Measurements from ENCODE around the gene CDH11. TPM values are rescaled to one million over a fixed set of nuclear protein-coding genes. Genes with fewer than 3 reads are reported as not detected.

CDH11 gene
- total and polyA plus RNA-seq, 2 of the 4 experiments (the other 2 are of a cell fraction) = 266 to 601 TPM

GRCh38 chr16:65075877-65076276 is 46.0 kb downstream of the CDH11 start:
- peaks cover 56% of the 10 kb centered on the region for H4K20me1 ChIP-seq (ENCODE audit: insufficient read depth, low read length)
- H2BK5ac ChIP-seq (ENCODE audit: low read depth, low read length, poor library complexity, severe bottlenecking) = no peak overlapping the region
- DNase-seq (no peak), ATAC-seq (ENCODE audit: low read depth) (no peak)
- no peak overlapping the region for H4K5ac ChIP-seq (ENCODE audit: low read depth, low read length)
- H3K18ac ChIP-seq (ENCODE audit: low read depth, low read length) = no peak overlapping the region
- H3K23ac ChIP-seq (ENCODE audit: low read depth, low read length) = no peak overlapping the region
- H2AFZ ChIP-seq (replicated peaks; ENCODE audit: low read length, poor library complexity) = no peak overlapping the region
- H3K4ac ChIP-seq (ENCODE audit: low read depth, low read length) = no peak overlapping the region
- no peaks in the 10 kb centered on the region for H3K27me3 ChIP-seq (ENCODE audit: control insufficient read depth, insufficient read depth, low read length)
- no peak overlapping the region for H2AK9ac ChIP-seq (replicated peaks; ENCODE audit: low read depth, low read length, poor library complexity)
- H3K79me1 ChIP-seq (ENCODE audit: low read depth in 1 of 2, low read length in 2 of 2) = peaks cover 35 to 81% of the 10 kb centered on the region in 2 experiments
- in situ Hi-C loops (cut with MboI; ENCODE audit: low sequenced_read_pairs) (no loop called here), dilution Hi-C loops (cut with HindIII; ENCODE audit: low sequenced_read_pairs, unreplicated experiment) (no loop called here), intact Hi-C loops (cut with micrococcal nuclease) (no loop called here)
- POLR2A ChIA-PET (ENCODE audit: unreplicated experiment) = no interaction called here
- no peak overlapping the region for H3K14ac ChIP-seq (replicated peaks; ENCODE audit: low read depth, low read length)
- TF ChIP-seq CEBPB (IDR thresholded peaks at IDR 0.05; ENCODE audit: low read depth, low read length) (no peak), MXI1 (IDR thresholded peaks at IDR 0.05; ENCODE audit: borderline replicate concordance, low read depth, low read length) (no peak), RAD21 (IDR thresholded peaks at IDR 0.05; ENCODE audit: low read length) (no peak), BHLHE40 (IDR thresholded peaks at IDR 0.05; ENCODE audit: low read depth, low read length) (no peak), FOS (IDR thresholded peaks at IDR 0.05; ENCODE audit: low read depth, low read length) (no peak), CHD1 (IDR thresholded peaks at IDR 0.05; ENCODE audit: low read depth, low read length) (no peak), NFE2L2 (IDR thresholded peaks at IDR 0.05; ENCODE audit: low read depth, low read length) (no peak), MAFK (IDR thresholded peaks at IDR 0.05; ENCODE audit: low read depth, low read length) (no peak)
- TF ChIP-seq, protein P1, sequence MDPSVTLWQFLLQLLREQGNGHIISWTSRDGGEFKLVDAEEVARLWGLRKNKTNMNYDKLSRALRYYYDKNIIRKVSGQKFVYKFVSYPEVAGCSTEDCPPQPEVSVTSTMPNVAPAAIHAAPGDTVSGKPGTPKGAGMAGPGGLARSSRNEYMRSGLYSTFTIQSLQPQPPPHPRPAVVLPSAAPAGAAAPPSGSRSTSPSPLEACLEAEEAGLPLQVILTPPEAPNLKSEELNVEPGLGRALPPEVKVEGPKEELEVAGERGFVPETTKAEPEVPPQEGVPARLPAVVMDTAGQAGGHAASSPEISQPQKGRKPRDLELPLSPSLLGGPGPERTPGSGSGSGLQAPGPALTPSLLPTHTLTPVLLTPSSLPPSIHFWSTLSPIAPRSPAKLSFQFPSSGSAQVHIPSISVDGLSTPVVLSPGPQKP (IDR thresholded peaks at IDR 0.05; ENCODE audit: borderline replicate concordance, low read depth, low read length) = no peak
- TF ChIP-seq, protein P2, sequence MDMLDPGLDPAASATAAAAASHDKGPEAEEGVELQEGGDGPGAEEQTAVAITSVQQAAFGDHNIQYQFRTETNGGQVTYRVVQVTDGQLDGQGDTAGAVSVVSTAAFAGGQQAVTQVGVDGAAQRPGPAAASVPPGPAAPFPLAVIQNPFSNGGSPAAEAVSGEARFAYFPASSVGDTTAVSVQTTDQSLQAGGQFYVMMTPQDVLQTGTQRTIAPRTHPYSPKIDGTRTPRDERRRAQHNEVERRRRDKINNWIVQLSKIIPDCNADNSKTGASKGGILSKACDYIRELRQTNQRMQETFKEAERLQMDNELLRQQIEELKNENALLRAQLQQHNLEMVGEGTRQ (IDR thresholded peaks at IDR 0.05; ENCODE audit: low read depth, low read length) = no peak
- no TSS peak for BruUV-seq (replicated peaks)
- H3K4me2 ChIP-seq (ENCODE audit: low read depth, low read length) = no peak overlapping the region
- peaks cover 8% of the 10 kb centered on the region for H3K36me3 ChIP-seq (ENCODE audit: control insufficient read depth, insufficient read depth, low read length)
- peaks cover 28% of the 10 kb centered on the region for H3K9me1 ChIP-seq (ENCODE audit: insufficient read depth, low read length)
- H3K4me1 ChIP-seq (ENCODE audit: control insufficient read depth, insufficient read depth, low read length) = peaks cover 14% of the 10 kb centered on the region
- no peak overlapping the region for H4K91ac ChIP-seq (ENCODE audit: insufficient read depth, low read depth, low read length)
- CTCF ChIA-PET = no interaction called here
- no peak overlapping the region for H3K56ac ChIP-seq (ENCODE audit: extremely low read depth, insufficient read depth, low read length)
- H3K9me3 ChIP-seq (ENCODE audit: control insufficient read depth, insufficient read depth, low read length) = no peaks in the 10 kb centered on the region
- no peak overlapping the region for H2BK20ac ChIP-seq (ENCODE audit: low read depth, low read length)
- 88% methylated on average over 1 of the region's 2 CpGs; no CpG with 5 or more reads in 1 of the 2 experiments for WGBS, 2 experiments (ENCODE audit: extremely low coverage in 2 of 2, insufficient read length in 1 of 2)
- no peak overlapping the region for H4K8ac ChIP-seq (ENCODE audit: low read depth in 2 of 2, low read length in 2 of 2)
- H2BK15ac ChIP-seq (ENCODE audit: low read depth, low read length) = no peak overlapping the region
- H2AK5ac ChIP-seq (ENCODE audit: low read depth, low read length) = no peak overlapping the region
- H3K4me3 ChIP-seq (ENCODE audit: insufficient read depth, low read depth, low read length) = no peak overlapping the region
- no peak overlapping the region for H3K27ac ChIP-seq (ENCODE audit: insufficient read depth, low read length)
- H2BK120ac ChIP-seq (ENCODE audit: low read depth, low read length) = no peak overlapping the region
- no peak overlapping the region for H3K9ac ChIP-seq (ENCODE audit: low read depth, low read length)
